Measurements from ENCODE around the gene SMARCD3.

Gene SMARCD3

DNA sequence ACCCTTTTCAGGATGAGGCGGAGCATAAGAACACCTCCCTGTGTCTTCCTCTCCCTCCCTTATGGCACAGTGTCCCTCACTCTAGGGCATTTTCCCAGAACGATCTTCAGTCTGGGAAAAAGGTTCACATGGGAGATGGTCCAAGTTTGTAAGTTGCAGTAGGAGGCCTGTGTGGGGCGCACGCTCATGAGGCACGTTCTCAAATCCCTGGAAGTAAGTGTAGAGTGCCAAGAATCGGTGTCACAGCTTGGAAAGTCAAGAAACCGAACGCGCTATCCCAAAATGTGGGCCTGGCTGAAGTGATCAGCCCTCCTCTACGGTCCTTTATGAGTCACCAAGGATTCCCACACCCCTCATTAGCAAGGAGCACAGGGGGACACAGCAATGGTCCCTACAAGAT is 23.9 kb upstream of the SMARCD3 start:
- no peak for DNase-seq (ENCODE audit: low read depth)

DNA sequence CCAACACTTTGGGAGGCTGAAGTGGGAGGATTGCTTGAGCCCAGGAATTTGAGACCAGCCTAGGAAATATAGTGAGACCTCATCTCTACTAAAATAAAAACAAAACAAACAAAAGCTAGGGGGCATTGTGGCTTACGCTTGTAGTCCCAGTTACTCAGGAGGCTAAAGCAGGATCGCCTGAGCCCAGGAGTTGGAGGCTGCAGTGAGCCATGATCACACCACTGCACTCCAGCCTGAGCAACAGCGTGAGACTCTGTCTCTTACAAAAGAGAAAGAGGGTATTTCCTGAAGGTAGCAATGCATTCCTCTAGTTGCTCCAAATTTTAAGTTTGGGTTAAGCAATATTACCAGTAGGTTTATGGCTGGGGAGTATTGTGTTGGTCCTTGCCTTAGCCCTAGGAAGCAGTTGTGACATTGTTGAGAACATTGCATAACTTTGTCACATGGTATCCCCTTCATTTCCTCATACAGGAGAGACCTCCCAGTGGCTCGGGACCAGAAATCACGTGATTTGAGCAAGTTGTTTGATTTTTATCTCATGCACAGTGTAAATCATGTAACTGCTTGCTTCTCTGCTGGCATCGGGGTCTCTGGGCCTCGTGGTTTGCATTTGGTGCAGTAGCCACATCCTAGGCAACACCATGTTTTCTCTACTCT is 23.3 kb upstream of the SMARCD3 start:
- DNase-seq (ENCODE audit: low read depth) = no peak

- DNase-seq (ENCODE audit: low read depth) = no peak
Observed at GRCh38 chr7:151269511-151269910, 21.0 kb upstream of the SMARCD3 start.

GRCh38 chr7:151265351-151265931 is 16.9 kb upstream of the SMARCD3 start:
- no peak for DNase-seq (ENCODE audit: low read depth)

DNA sequence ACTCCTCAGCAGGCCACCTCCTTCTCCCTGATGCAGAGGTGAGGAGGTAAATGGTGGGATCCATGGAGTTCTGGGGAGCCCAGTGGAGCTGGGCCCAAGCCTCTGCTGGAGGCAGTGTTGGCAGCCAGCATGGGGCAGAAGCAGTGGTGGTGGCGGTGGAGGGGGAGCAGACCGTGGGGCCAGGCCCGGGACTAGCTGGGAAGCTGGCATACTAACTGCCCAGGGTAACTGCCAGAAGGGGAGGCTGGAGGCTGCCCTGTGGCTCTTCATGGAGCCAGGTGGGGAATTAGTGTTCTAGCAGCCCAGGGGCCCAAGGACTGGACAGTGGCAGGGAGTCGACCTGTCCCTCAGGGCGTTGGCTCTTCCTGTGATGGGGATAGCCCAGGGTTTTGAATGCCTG is 16.1 kb upstream of the SMARCD3 start:
- no peak for DNase-seq (ENCODE audit: low read depth)

DNA sequence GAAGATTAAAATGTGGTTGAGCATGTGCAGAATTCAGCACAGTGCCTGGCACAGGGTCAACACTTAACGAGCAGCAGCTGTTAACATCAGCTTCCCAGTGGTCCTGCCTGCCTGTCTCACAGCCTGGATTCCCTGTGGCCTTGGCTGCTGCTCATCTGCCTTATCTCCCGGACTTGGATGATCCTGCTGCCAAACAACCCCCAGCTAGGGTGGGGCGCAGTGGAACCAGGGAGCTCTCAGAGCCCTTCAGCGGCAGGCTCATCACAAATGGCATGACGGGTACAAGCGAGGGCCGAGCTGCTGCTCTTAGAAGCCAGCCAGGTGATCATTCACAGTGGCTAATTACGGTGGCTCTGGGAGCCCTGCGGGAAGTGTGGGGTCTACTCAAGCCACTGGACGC is 13.0 kb upstream of the SMARCD3 start:
- no peak for DNase-seq (ENCODE audit: low read depth)

- DNase-seq (ENCODE audit: low read depth) = no peak
Observed at GRCh38 chr7:151260883-151261282, 12.4 kb upstream of the SMARCD3 start.

DNA sequence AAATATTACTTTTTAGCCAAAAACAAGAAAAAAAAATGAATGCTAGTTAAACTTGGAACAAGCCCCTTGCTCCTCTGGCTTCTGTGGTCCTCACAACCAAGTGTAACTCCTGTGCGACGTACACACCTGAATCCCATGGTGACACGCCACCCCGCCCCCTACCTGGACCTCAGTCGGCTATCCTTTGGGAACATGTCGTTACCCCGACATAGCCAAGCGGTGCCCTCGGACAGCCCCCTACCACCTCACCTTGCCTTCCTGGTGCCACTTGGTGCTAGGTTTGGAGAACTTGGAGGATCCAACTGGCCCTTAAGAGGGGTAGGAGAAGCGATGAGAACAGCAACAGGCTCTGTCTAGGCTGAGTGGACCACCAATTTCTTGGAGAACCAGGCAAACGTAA is 12.0 kb upstream of the SMARCD3 start:
- DNase-seq (ENCODE audit: low read depth) = no peak

DNA sequence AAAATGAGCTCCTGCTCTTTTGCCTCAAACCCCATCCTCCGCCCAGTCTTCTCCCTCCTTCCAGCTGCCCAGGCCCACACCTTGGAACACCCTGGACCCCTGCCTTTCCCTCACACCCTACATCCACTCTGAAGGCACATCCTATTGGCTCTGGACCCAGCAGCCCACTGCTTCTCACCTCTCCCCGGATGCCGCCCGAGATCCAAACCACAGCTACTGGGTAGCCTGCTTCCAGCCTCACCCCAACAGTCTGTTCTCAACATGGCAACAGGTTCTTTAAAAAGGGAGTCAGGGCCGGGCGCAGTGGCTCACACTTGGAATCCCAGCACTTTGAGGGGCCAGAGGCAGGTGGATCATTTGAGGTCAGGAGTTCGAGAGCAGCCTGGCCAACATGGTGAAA is 9.5 kb upstream of the SMARCD3 start:
- DNase-seq (ENCODE audit: low read depth) = no peak

- no peak for DNase-seq (ENCODE audit: low read depth)
Observed at GRCh38 chr7:151256410-151257045, 8.0 kb upstream of the SMARCD3 start.

GRCh38 chr7:151255390-151255789 is 6.9 kb upstream of the SMARCD3 start:
- DNase-seq (ENCODE audit: low read depth) = no peak

DNA sequence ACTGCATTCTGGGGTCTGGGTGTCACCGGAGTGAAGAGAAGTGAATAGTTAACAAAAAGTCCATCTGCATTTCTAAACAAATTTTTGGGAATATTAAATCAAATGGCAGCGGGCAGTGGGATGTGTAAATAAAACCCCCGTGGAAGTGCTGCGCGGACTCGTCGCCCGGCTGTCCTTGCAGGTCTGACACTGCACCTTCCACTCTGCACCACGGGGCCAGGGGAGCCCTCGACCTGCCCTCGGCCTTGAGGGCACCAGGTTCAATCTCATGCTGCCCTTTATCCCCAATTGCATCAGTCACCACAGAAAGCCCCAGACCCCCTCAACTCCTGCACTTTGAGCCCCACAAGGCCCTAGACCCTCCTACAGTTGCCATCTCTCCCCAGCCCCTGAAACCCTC is 6.4 kb upstream of the SMARCD3 start:
- no peak for DNase-seq (ENCODE audit: low read depth)

DNA sequence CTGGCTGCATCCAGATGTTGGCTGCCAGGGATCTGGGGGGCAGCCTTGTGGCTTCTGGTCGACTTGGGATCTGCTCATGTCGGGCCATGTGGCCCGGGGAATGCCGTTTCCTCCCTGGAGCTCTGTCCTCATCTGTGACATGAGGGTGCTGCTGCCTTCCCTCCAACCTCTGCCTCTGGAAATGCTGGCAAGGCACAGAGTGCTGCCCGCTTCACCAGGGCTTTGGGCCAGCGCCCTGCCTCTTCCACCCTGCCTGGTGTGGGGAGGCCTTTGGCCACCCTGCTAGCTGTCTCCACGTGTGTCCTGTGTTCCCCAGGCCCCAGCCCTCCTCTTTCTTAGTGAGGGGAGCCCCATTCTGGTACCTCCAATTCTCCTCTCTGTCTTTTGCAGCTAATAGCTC is 5.8 kb upstream of the SMARCD3 start:
- DNase-seq (ENCODE audit: low read depth) = no peak

DNA sequence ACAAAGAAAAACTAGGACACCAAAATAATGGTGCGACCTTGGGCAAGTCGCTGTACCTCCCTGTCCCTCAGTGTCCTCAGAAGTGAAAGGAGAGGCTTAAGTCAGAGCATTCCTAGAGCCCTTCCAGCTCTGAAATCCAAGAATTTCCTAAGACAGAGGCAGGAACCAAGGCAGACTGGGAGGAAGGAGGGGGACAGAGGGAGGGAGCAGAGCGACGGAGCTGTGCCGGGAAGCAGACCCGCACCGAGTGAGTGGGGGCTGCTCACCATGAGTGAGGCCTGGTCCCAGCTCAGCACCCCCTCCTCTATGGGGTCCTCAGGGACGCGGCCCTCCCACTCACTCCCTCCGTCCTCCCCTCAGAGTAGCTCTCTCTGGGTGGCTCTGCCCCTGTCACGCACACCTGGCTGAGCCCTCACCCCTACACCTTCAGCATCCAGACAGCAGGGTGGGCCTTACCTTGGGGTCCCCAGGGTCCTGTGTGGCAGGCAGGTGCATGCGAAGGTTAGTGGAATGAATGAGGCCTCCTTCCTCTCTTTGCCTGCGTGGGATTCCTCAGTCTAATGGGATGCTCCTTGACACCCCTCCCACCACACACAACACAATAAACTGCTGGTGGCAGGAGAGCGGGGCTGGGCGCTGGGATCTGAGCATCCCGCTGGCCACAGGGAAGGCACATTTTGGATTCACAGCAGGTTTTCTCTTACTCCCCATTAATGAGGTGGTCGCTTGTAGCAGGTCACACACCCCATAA is 4.6 kb upstream of the SMARCD3 start:
- no peak for DNase-seq (ENCODE audit: low read depth)

GRCh38 chr7:151252561-151252835 is 4.0 kb upstream of the SMARCD3 start:
- DNase-seq (ENCODE audit: low read depth) = no peak

DNA sequence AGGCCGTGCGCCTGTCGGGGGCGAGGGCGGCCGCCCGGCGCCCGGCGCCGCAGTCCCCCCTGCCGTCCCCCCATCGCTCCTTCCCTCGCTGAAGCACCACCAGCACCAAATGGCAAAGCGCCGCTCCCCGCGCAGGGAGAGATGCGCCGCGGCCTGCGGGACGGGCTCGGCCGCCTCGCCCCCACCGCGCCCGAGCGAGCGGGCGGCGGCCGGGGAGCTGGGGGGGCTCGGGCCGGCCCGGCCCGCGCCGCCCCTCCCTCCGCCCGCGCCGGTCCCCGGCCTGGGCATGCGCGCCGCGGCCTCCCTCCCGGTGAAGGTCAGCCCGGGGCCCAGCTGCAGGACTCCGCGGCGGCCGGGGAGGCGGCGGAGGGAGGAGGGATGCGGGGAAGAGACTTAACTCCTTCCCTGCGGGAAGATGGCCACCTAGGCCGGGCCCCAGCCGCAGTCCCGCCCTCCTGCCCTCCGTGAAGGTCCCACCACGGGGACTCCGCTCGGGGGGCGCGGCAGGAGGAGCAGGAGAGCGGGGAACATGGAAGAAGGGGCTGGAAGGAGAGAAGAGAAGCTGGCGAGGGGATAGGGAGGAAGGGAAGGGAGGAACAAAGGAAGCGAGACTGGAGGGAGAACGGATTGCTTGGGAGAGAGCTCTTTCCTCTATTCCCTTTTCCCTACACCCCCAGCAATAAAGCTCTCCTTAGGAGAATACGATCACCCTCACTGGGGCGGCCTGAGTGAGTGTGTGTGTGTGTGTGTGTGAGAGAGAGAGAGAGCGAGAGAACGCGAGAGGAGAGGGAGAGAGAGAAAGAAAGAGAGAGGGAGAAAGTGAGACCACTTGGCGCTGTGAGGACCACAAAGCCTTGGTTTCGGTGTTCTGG is 3.4 kb upstream of the SMARCD3 start:
- no peak for DNase-seq (ENCODE audit: low read depth)

DNA sequence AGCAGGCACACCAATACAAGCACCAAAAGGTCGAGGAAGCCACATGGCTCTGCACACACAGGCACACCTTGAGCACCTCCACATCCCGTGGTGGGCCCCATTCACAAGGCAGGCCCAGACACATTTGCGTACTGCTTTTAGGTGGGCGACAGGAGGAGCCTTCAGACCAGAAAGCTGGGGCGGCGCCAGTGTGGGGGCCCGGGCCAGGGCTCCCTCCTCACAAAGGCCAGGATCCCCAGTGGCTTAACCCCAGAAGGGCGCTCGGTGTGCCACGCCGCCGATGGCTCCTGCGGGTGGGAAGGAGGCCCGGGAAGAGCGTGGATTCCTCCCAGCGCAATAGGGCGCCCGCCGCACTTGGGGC is 2.8 kb upstream of the SMARCD3 start:
- DNase-seq (ENCODE audit: low read depth) = no peak

DNA sequence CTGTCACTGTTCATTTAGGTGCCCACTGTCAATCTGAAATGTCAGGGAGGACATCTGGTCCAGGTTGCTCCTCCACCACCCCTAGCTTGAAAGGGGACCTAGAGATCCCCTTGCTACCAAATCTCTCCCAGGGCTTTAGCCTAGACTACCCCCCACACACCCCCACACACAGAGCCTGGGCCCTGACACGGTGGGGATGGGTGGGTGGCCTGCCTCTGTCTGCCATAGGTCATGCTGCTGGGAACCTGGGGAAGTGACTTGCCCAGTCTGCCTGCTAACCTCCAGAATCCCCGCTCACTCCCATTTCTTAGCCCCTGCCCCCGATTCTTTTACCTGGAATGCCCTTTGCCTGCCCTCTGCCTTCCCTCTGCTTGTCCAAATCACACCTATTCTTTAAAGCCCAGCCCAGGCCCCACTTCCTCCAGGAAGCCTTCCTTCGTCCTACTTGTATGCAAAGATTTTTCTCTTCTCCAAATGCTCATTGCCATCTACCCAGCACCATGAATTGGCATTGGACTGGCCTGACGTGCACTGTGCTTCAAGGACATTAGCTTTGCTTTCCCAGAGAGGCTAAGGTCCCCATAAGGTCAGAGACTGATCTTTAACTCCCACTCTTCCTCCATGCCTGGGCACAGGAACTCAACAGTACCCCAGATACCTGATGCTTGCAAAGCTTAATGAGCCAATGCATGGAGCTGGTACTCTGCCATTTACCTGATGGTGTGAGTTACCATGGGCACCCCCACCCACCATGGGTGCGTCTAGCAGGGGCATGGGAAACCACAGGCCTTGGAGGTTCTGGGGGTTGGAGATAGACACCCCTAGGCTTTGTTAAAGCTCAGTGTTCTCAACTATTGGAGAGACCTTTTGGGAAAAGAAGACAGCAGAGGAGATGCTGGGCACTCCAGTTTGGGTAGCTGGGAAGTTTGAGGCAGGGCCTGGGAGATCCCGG is 2.0 kb upstream of the SMARCD3 start:
- no peak for DNase-seq (ENCODE audit: low read depth)

DNA sequence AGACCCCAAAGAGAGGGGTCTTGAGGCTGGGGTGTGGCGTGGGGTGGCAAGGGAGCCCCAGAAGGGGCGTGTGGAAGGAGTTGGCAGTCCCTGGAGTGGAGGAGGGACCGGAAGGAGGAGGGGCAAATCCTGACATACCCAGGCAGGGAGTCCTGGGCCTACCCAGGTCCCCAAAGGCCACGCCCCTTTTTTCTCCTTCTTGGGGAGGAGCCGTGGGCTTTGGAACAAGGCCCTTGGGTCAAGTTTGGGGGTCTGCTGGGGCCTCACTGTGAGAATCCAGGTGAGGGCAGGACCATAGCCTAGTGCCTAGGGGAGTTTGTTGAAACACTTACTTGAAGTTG is 1.2 kb upstream of the SMARCD3 start:
- no peak for DNase-seq (ENCODE audit: low read depth)

DNA sequence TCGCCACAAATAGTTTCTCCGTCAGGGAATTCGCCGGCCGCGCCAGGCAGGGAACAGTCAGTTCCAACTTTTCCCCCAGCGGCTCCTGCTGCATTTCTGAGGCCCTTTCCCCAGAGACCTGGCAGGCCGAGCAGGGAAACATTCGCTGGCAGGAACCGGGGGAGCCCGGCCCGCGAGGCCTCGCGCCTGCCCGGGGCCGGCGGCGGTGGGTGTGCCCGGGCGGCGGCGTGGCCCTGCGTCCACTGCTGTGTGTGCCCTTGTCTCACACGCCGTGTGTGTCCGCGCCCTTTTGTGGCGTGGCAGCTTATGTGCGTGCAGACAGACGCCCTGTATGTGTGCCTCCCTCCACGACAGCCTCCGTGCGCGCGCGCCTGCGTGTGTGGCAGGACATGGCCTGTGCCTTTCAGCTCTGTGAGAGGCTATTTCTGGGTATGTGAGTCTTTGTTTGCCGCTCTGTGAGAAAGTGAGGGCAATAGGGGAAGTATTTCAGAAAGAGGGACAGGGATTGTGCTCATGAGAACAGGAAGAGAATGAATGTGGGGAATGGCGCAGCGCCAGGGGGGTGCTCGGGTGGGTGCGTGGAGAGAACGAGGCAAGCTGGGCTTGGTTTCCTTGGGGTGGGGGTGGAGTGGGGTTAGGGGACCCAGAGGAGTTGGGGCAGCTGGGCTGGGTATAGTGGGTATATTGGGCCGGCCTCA is 689 bp upstream of the SMARCD3 start:
- DNase-seq (ENCODE audit: low read depth) = no peak
